Stromal cell of bone marrow (primary cell): ENCODE results near the gene GNA12.
A peak's percentile ranks its signal among the peaks of the same experiment; 100 is the strongest.
"Not testable (repeated sequence)": the region's sequence is repeated elsewhere in the genome, so short reads cannot be mapped to it uniquely, and the experiment has no call there.

Experiments
- DNase-seq: peaks from one replicate; pipeline ENCODE4 v3.0.0-alpha.2; 2012; ENCODE audit warnings: low read depth

Gene GNA12

GRCh38 chr7:2748684-2749083 lies 95.4 kb downstream of the GNA12 start:
- not testable (repeated sequence) for DNase-seq

- DNase-seq: not testable (repeated sequence)
These were observed 100.5 kb downstream of the GNA12 start for GRCh38 chr7:2743523-2744185.

GRCh38 chr7:2738766-2739549 lies 105.2 kb downstream of the GNA12 start:
- DNase-seq: no peak

- no peak for DNase-seq
These were observed 106.2 kb downstream of the GNA12 start for GRCh38 chr7:2737771-2738540.

- DNase-seq: not testable (repeated sequence)
These were observed 106.9 kb downstream of the GNA12 start for GRCh38 chr7:2737005-2737743.

- DNase-seq: no peak
These were observed 107.6 kb downstream of the GNA12 start for GRCh38 chr7:2736411-2736914.

- no peak for DNase-seq
These were observed 108.4 kb downstream of the GNA12 start for GRCh38 chr7:2735744-2736143.

- no peak for DNase-seq
These were observed 109.1 kb downstream of the GNA12 start for GRCh38 chr7:2734751-2735571.

GRCh38 chr7:2734084-2734686 lies 109.9 kb downstream of the GNA12 start:
- DNase-seq: no peak

- DNase-seq: peak; percentile 31
These were observed 111.0 kb downstream of the GNA12 start for GRCh38 chr7:2732959-2733584.

- no peak for DNase-seq
These were observed 111.7 kb downstream of the GNA12 start for GRCh38 chr7:2732388-2732787.

- no peak for DNase-seq
These were observed 113.0 kb downstream of the GNA12 start for GRCh38 chr7:2730846-2731770.

GRCh38 chr7:2729893-2730716 lies 114.0 kb downstream of the GNA12 start:
- no peak for DNase-seq

- DNase-seq: no peak
These were observed 114.8 kb downstream of the GNA12 start for GRCh38 chr7:2729031-2729892.

GRCh38 chr7:2728316-2729030 lies 115.6 kb downstream of the GNA12 start:
- no peak for DNase-seq

- DNase-seq: not testable (repeated sequence)
These were observed 116.9 kb downstream of the GNA12 start for GRCh38 chr7:2727206-2727605.
